ENCODE measurements around the gene DYNLT5.

DNA sequence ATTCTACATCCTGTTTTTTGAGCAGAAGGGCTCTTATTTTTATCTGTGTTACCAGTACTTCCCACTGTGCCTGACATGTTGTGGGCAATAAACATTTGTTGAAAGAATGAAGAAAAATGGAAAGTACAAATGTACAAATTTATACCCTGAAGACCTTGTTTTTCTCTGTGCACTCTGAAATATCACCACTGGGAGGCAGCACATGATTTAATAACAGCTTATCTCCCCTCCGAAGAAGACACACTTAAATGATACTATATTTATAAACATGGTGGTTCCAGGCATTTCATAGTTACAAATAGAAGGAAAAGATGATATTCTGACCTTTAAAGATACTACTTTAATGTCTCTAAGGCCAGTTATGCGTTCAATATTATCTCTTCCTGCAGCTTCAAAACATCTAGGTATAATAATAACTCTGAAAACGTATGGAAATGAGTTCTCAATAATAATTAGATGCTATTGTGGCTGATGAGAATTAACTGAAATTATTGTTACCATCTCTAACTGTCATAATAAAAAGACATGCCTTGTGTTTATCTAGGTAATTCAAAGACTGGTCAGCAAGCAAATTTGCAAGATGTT is 12.8 kb downstream of the DYNLT5 start:
- TF ChIP-seq, protein P1, sequence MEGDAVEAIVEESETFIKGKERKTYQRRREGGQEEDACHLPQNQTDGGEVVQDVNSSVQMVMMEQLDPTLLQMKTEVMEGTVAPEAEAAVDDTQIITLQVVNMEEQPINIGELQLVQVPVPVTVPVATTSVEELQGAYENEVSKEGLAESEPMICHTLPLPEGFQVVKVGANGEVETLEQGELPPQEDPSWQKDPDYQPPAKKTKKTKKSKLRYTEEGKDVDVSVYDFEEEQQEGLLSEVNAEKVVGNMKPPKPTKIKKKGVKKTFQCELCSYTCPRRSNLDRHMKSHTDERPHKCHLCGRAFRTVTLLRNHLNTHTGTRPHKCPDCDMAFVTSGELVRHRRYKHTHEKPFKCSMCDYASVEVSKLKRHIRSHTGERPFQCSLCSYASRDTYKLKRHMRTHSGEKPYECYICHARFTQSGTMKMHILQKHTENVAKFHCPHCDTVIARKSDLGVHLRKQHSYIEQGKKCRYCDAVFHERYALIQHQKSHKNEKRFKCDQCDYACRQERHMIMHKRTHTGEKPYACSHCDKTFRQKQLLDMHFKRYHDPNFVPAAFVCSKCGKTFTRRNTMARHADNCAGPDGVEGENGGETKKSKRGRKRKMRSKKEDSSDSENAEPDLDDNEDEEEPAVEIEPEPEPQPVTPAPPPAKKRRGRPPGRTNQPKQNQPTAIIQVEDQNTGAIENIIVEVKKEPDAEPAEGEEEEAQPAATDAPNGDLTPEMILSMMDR (optimal IDR thresholded peaks at IDR 0.05 in 1 of 3, IDR thresholded peaks at IDR 0.05 in 1 of 3, conservative IDR thresholded peaks at IDR 0.05 in 1 of 3; ENCODE audit: extremely low read depth in 1 of 3, insufficient read depth in 2 of 3, low read length in 3 of 3) = peak in 2 of 3 experiments; percentile 48 to 64
- no peak for TF ChIP-seq EZH2 (IDR thresholded peaks at IDR 0.05; ENCODE audit: low read length)

Measured in keratinocyte (primary cell).